GM19193 (cell line): Measurements from ENCODE around the gene MORC1.

Experiments used
- POLR2A ChIP-seq: IDR thresholded peaks from 4 replicates; pipeline ENCODE4 v1.6.1; 2011; ENCODE audit not compliant: insufficient read depth, insufficient read length; ENCODE audit errors: extremely low read depth

The MORC1 gene, protein sequence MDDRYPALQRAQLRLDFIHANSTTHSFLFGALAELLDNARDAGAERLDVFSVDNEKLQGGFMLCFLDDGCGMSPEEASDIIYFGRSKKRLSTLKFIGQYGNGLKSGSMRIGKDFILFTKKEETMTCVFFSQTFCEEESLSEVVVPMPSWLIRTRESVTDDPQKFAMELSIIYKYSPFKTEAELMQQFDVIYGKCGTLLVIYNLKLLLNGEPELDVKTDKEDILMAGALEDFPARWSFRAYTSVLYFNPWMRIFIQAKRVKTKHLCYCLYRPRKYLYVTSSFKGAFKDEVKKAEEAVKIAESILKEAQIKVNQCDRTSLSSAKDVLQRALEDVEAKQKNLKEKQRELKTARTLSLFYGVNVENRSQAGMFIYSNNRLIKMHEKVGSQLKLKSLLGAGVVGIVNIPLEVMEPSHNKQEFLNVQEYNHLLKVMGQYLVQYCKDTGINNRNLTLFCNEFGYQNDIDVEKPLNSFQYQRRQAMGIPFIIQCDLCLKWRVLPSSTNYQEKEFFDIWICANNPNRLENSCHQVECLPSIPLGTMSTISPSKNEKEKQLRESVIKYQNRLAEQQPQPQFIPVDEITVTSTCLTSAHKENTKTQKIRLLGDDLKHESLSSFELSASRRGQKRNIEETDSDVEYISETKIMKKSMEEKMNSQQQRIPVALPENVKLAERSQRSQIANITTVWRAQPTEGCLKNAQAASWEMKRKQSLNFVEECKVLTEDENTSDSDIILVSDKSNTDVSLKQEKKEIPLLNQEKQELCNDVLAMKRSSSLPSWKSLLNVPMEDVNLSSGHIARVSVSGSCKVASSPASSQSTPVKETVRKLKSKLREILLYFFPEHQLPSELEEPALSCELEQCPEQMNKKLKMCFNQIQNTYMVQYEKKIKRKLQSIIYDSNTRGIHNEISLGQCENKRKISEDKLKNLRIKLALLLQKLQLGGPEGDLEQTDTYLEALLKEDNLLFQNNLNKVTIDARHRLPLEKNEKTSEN

DNA sequence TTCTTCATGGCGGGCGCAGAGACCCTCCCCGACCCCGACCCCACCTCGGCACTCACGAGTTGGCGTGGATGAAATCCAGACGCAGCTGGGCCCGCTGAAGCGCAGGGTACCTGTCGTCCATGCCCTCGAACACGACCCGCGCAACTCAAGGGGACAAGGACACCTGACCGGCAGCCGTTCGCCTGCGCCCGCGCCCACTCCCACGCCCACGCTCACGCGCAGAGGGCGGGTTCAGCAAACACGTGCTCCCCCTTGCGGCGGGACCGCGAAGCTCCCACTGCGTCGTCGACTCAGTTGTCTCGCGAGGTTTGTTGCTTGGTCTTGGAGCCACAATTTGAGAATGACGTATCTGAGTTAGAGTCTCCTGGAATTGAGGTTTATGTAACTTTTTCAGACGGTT, at the start of gene MORC1:
MORC1 (minus strand) TSS at position 196 of the 400 bp plus-strand sequence; CDS start at position 121, 75 bp downstream.
- no peak for TF ChIP-seq POLR2A

DNA sequence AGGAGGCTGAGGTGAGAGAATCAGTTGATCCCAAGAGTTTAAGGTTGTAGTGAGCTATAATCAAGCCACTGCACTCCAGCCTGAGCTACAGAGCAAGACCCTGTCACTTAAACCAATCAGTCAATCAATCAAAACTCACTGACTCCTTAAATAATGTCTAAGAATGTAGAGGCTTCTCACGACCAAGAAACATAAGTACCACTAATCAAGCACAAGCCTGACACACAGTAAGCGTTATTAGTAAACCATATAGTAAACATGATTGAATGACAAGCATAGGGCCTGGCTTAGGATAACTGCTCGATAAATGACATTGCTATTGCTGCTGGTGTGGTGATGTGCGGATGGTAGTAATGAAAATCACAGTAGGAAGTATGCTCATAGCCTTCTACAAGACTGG, 48.0 kb upstream of the MORC1 start:
- no peak for TF ChIP-seq POLR2A

DNA sequence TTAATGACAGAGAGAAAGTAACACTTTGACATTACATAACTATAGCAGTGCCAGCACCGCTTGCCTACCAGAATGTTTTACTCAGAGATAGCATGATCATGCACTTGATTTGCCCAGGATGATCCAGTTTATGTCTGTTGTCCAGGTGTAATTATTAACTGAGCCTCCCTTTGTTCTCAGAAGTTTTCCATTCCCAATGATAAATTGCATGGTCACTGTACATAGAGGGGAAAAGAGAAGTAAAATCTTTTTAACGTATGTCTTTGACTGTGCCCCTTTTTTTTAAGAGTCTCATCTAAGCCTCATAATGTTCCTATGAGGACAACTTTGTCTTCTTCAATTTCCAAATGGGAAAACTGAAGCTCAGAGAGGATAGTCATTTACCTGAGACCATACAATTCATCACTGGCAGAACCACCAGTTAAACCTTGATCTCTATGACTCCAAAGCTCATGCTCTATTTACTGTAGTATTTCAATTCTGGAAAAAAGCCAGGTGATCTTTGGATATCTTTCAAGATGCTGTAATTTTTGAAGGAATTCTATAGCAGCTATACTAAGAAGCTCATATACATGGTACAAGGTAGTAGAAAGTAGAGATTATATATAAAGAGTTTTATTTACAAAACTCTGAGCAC, 43.7 kb upstream of the MORC1 start:
- no peak for TF ChIP-seq POLR2A

DNA sequence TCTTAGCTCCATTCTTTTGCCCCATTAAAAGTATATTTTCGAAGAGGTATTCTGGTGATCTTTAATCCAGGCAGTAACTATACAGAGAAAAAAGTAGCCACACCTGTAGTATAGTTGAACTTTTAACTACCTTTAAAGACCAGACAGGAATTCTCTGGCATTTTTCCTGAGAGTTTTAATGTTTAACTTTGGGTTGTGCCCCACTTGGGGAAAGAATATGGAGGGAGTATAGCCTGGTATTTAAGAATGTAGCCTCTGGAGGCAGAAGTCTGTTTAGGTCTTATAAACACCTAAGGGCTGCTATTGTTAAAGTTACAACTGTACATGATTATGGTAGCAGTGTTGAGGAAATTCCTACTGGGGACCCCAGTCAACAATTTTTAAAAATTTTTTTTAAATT, 37.9 kb upstream of the MORC1 start:
- no peak for TF ChIP-seq POLR2A

DNA sequence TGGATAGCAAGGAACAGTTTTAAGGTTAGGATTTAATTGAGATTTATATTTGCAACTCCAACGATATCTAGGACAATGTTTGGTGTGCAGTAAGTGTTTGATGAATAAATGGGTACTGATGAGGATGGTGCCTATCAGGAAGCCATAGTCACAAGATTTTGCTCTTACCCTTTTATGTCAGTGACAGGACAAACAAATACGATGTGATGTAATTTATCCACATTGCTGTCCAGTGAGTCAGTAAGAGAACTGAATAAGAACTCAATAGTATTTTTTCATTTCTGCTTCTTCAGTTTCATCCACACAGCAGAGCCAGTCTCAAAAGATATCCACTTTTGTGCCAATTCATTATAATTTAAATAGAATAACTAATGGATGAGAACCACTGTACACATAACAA, 37.0 kb upstream of the MORC1 start:
- TF ChIP-seq POLR2A: no peak

DNA sequence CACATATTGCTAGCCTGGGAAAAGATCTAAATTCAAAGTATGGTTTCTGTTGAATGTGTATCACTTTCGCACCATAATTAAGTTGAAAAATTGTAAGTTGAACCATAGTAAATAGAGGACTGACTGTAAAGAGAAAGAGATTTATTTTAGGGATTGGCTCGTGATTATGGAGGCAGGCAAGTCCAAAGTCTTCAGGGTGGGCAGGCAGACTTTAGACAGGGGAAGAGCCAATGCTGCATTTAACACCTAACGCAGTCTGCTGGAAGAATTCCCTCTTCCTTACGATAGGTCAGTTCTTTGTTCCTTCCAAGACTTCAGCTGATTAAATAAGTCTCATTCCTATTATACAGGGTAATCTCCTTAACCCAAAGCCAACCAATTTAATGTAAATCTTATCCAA, 34.4 kb upstream of the MORC1 start:
- no peak for TF ChIP-seq POLR2A

DNA sequence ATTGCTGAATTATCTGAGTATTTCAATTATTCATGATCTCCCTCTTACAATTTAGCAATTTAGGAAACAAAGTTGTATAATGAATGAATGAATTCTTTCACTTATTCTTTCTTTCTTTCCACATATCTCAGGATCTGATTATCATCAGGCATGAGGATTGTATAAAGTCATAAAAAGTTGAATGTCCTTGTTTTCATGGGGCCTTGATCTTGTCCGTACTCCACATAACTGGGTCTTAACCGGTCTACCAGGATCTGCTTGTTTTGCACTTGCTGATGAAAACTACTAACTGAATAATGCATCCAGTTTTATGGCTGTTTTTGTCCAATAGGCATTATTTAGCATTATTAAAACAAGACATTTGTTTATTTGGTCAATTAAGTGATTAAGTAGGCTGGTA, 31.1 kb upstream of the MORC1 start:
- no peak for TF ChIP-seq POLR2A

DNA sequence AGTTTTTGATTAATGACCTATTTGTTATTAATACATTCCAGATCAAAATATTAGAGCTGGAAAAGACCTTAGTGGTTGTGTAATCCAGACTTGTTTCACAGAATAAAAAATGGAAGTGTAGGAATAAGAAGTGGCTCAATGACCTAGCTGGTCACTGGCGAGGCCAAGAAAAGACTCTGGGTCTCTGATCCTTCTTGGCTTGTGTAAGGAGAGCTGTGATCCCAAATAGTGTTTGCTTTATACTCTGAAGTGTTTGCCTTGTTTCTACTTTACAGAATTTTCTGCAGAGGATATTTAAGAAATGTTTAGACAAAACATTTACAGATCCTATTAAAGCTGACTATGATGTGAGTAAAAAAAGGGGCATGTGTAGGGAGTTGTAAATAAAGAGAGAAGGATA, 25.7 kb upstream of the MORC1 start:
- TF ChIP-seq POLR2A: no peak

DNA sequence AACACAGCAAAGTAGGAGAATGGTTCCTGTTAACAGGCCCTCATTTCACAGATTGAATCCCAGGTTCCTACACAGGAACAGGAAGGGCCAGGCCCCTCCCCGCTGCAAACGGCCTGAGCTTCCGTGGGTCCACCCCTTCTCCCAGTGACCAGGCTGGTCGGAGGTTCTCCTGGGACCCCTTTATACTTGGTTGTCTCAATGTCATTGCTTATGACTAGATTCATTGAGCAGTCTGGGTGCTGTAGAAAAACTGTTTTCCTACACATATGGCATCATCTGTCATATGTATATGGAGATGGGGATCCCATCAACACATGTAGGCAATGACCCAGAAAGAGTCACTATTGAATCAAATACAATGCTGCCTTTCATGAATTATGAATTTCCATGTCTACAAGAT, 22.4 kb upstream of the MORC1 start:
- no peak for TF ChIP-seq POLR2A

DNA sequence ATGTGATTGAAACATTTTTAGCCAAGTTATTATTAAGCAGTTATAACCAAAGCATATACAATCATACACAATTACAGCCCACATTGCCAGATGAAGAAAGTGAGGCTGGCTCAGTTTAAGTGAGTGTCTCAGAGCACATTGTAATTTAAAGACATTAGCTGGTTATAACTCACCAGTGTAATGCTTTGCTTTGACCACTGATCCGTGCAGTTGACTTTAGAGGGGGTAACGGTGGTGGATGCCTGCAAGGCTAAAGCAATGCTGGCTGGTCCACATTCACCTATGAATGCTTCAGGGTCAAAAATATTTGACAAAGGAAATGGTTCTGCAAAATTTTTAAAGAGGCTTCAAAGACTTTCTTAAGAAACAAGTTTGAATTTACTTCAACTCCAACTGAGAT, 19.8 kb upstream of the MORC1 start:
- TF ChIP-seq POLR2A: no peak

DNA sequence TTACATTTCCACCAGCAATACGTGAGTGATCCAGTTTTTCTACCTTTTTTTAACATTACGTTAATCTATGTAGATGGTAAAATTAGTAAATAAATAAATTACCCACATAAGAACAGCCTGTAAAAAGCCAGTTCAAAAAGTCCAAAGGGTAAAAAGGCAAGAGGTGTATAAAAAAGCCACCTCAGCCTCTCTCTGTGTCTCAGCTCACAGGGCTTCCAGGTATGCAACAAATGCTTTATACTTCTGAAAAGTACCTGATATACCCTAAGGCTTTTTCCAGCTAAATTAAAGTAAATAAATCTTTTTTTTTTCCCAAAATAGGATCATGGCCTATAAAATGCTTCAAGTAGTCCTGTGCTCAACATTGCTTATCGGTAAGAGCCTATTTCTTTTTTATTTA, 18.6 kb upstream of the MORC1 start, which contains the start of gene C3orf85:
C3orf85 (plus strand) TSS at position 197 of the 400 bp plus-strand sequence; CDS start at position 326, 129 bp downstream.
- TF ChIP-seq POLR2A: no peak

DNA sequence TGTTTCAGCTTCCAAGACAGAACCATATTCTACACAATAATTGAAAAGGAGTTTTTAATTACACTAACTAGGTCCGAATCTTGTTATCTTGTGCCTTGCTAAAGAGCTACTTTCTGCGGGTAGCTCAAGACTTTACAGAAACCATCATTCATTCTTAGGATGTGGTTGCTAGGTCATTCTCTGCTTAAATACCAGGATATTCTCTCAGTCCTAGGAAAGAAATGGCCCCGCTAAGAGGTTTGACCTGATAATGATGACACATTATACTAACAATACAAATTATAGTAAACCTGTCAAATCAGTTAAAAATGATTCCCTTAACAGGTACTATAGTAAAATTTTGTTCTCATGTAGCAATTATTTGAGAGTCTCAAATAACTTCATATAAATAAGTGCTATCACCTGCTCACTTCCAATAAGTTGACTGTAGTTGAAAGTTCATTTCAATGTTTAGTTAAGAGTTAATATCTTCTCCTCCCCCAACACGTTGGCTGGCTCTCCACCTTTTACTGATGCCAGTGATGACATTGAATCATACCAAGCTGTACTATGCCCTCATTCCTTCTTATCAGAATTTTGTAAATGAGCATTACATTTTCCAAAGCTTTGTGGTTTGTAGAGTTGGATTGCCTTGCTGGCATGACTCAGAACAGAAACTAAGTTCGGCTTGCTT, 15.0 kb upstream of the MORC1 start:
- no peak for TF ChIP-seq POLR2A

DNA sequence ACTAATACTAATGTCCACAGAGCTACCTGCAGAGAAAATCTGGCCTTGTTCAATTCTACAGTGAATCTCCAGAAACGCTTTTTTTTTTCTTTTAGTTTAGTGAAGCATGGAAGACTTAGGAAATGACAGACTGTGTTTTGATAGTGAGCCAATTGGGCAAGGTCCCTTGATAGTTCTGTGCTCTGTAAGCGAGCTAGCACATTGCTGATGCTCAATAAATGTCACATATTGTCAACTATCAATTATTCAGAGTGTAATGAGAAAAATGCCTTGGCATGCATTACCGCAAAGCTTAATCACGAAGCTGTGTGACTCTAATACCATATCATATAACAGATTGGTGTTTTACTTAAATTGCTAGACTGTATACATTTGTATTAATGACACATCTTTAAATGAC, 13.3 kb upstream of the MORC1 start:
- TF ChIP-seq POLR2A: no peak

DNA sequence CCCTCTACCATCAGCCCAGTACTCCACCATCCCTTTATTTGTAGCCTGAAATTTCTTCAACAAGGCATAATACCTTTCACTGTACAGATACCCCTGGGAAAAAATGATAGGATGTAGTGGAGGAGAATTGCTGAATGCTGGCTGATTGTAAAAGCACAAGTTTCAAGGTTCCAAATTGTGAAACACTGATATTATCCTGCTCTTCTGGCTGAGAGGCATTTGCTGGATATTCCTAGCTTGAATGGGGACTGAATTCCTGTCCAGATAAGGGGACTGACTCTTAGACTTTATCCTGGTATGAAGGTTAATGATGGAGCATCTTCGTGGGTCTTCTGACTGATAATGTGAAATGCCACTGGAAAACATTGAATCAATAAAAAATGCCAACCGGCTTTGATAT, 9.6 kb upstream of the MORC1 start:
- TF ChIP-seq POLR2A: no peak
